GM19043 (cell line): ENCODE data around the gene CFAP97D1.

Experiments
- ATAC-seq: cut with Tn5 transposase; IDR thresholded peaks from one replicate; pipeline ENCODE4 v1.9.1; 2021; ENCODE audit warnings: low read depth; ENCODE audit not compliant: unreplicated experiment

CFAP97D1 gene

DNA sequence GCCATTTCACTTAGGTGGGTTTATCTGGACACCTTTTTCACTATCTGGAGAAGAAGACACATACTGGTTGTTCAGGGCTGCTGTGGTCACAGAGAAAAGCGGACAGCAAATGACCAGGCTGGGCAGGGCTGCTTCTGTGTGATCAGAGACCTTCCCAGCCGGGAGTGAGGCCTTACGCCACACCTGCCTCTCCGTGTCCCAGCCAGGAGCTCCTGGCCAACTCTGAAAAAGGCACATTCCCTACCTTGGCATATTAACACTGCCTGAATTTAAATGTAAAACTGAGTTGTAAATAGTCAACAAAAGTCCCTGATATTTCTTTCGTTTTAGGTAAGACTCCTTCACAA is 12.5 kb upstream of the CFAP97D1 start:
- no peak for ATAC-seq

DNA sequence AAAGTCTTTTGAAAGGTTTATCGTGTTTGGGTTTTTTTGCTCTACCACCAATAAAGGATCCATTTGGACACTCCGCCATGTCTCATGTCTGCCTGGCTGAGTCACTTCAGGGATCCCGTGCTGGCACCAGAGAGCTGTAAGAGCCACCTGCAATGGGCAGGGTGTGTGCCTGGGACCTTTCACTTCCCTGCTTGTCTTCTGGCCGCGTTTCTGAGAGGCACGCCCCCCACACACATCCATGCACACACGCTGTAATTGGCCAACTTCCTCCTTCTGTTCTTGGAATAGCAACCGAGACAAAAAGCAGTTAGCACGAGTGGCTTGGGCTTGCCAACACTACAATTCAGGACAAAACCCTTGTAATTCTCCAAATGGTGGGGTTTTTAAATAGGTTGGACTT is 11.9 kb upstream of the CFAP97D1 start:
- no peak for ATAC-seq

DNA sequence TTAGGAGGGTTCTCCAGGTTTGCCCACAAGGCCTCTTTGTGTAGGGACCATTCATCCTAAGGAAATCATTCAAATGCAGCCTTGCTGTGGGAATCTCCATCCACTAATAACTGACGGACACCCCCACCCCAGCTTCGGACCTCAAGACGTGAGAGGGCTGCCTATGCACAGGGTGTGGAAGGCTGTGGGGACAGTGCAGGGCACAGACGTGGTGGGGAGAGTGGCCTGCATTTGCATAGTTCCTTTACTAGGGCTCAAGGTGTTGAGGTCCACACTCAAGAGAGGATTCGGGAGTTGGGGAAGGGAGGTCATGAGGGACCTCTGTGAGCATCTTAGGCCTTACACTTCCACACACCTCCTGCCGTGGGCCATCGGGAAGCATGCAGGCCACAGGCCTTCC is 11.3 kb upstream of the CFAP97D1 start:
- ATAC-seq: no peak

DNA sequence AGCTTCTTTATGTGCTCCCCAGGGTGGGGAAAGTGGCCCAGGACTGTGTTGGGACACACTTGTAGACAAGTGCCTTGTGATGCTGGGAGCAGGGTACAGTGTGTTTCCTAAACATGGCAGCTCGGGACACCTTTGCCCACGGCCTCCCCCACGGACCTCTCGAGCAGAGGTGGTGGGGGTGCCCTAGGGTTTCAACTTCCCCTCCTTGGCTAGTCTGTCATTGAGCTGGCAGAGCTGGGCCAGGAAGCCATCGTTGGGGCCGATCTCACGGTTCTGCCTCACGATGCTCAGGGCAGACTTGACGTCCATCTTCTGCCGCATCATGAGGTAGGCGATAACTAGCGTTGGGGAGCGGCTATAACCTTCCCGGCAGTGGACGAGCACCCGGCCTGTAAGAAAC is 10.8 kb upstream of the CFAP97D1 start:
- ATAC-seq: no peak

DNA sequence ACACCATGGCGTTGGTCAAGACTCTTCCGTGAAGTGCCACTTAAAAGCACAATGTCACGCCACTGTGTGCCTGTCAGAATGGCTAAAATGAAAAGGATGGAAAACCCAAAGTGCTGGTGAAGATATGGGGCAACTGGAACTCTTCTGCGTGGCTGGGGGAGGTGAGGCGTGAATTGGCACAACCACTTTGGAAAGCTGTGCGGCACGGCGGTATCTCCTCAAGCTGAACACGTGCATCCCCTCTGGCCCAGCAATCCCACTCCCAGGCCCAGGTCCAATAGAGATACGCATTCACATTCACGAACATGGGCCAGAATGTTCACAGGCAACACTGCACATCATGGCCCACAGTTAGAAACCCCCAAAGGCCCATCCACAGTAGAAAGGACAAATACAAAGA is 10.4 kb upstream of the CFAP97D1 start:
- ATAC-seq: no peak

DNA sequence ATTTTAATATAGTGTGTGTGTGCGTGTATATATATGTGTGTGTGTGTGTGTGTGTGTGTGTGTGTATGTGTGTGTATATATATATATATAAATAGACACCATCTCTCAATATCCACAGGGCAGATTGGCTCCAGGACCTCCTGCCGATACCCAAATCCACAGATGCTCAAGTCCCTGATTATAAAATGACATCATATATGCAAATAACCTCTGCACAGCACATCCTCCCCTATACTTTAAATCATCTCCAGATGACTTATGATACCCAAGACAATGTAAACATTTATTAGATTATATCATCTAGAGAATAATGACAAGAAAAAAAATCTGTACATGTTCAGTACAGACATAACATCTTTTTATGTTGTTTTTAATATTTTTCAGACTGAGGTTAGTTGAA is 9.3 kb upstream of the CFAP97D1 start:
- ATAC-seq: no peak

DNA sequence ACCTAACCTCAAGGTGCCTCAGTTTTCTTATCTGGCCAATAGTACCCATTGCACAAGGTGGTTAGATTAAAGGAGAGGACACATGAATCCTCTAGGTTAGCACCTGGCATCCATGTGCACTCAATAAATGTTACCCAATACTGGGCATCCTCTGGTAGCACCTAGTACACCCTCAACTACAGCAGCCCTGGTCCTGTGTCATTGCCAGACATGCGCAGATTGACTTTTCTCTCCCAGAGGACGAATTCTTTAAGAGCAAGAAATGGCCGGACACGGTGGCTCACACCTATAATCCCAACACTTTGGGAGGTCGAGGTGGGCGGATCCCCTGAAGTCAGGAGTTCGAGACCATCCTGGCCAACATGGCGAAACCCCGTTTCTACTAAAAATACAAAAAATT is 8.8 kb upstream of the CFAP97D1 start:
- no peak for ATAC-seq

DNA sequence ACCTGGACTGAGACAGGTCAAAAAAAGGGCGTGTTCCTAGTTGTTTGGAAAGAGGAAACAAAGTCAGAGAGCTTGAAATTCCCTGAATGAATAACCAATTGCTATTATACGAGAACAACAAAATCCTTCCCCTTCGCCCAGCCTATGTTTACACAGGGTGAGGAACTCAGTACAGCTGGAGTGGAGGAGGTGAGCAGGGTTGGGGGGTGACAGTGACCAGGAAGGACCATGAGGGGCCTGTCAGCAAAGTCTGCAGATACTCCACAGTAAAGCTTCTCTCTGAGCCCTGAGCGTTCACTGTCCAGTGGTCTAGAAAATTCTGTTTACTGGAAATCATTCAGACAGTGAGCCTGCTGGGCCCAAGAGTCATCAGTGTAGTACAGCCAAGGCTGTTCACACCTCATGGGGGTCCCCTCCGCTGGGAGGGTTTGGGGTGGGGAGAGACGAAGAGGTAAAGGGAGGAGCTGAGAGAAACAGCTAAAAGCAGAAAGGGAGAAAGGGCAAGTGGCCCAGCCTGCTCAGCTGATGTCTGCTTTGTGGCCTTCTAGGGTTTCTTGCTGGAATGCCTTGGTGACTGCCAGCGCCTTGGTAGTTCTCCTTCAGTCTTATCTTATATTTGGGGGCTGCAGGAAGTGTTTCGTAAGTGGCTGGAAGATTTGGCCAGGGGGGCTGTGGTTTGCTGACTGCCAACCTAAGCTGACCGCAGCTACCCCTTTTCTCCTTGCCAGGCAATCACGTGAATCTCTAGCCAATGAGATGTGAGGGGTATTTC is 7.2 kb upstream of the CFAP97D1 start:
- no peak for ATAC-seq

DNA sequence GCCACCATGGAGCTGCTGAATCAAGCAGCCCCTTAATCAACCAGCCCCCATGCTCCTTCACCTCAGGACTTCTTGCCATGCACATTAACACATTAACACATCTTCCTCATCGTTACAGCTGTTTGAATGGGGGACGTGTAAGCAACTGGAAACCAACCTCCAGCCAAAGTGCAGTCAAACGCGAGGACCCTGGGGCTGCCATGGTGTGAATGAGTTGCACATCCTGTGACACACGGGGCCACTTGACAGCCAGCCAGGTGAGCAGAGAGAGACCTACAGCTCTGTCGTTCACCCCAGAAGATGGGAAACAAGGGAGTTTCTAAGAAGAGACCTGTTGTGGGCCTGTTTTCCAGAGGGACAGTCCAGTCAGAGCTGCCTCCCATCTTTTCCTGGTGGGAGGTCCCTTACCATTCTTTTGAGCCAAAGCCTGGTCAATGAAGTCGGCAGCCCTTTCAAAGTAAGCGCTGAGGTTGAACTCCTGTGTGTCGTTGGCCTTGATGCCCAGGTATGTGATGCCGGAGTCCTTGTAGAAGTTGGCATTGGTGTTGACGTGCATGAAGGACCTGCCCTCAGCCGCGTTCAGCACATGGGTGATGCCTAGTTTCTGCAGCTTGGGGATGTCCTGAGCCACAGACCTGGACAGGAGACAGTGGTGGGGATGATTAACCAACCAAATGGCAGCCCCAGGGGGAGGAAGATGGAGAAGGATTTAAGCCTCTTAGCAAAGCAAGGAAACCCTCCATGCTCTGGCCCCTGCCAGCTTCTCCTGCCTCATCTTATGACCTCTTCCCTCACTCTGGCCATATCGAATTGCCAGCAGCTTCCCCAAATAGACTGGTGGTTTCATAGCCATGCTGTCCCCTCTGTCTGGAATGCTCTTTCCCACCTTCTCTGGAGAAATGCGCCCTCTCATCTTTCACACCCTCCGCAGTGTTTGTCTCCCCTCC is 5.7 kb upstream of the CFAP97D1 start:
- no peak for ATAC-seq

DNA sequence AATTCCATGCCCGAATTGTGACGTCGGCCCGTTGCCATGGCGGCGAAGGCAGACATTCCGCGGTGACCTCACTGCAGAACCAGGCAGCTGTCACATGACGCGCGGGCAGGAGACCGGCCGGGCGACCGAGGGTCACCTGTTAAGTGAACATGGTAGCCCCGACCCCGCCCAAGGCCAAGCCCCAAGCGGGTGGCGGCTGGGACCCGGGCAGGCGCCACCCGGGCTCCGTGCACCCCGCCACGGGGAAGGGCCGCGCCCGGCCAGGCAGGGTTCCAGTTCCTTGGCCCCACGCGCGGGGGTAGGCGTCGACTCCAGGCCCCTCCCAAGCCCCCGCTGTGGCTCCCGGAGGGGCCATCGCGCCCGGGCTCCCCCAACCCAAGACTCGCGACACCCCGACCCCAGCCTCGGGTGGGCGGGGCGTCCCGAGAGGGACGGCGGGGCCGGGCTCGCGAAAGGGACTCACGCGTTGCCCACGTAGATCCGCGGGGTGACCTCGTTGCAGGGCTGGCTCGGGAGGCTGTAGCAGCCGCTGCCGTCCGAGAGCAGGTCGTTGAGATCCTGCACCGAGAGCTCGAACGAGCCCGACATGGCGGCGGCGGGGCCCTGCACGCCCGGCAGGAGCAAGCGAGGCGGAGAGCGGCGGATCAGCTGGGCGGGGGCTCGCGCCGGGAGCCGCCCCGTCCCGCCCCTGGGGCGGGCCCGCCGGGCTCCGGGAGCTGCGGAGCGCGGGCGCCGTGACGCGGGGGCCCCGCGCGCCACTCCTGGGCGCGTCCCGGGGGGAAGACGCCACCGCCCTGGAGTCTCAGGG is 1.7 kb upstream of the CFAP97D1 start, which contains the start of gene DUSP3:
DUSP3 (minus strand) TSS at position 641 of the 808 bp plus-strand sequence; CDS start at position 588, 53 bp downstream.
- ATAC-seq: peak; percentile 71

DNA sequence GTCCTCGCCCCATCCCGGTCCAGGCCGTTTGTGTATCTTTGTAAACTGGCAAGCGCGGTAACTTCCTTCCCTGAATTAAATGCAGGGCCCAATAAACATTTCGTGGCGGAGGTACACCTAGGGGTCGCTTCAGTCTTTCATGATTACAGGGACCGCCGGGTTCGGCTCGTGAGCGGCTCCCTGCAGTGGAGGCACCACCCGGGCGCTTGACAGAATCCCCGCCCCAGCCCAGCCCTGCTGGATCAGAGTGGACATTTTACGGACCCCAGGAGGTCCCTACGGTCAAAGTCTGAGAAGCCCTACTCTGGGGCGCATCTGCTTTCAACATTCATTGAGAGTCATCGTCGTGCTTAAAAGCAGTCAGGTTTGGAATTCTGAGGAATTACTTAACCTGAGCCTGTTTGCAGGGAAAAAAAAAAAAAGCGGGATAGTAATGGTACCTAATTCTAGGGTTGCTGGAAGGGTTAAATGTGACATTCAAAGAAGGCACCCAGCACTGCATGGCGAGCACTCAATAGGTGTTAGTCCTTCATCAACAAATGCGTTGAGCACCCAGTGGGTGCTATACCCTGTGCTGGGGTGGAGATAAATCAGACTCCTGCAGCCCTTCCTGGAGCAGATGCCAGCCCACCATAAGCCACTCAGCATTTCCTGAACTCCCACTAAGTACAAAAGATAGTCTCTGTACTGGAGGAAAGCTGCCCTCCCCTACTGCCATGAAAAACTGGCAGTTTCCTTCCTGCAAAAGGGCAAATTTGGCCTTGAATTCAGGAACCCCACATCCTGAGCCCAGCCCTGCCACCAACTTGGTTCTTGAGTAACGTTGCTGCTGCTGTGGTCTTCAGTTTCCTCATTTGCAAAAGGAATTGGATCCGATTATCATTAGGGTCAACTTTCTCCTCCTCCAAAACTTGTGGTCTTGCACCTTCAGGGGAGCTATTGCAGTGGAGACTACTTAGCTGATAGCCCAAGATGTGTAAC is 800 bp upstream of the CFAP97D1 start:
- no peak for ATAC-seq

DNA sequence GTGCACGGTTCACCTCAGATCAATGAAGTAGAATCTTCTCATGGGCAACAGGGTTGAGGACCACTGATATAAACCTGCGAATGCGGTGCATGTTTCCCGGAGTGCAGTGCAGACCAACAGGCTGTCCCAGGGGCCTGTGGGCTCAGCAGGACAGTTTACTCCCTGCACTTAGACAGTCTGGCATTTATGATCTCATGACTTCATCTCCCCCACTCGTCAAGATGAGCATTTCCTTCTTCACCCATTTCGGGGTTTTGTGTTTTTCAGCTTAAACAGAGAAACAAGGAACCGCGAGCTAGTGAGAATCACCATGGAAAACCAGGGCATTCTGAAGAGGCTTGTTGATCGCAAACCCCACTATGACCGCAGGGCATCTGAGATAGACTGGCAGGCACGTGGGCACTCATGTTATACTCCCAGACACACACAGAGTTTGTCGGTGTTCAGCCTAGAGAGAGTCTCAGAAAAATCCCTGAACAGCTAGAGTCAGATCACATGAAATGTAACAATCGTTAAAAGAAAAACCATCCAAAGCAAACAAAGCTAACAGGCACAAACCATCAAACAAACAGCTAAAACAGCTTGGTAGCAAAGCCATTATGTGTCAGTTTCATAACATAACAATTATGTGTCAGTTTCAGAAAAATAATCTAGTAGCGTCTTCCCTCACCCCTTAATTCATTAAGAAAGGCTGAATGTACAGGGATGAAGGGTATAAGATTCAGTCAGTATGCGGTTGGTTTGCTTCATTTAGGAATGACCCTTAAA is 2.9 kb downstream of the CFAP97D1 start:
- no peak for ATAC-seq

DNA sequence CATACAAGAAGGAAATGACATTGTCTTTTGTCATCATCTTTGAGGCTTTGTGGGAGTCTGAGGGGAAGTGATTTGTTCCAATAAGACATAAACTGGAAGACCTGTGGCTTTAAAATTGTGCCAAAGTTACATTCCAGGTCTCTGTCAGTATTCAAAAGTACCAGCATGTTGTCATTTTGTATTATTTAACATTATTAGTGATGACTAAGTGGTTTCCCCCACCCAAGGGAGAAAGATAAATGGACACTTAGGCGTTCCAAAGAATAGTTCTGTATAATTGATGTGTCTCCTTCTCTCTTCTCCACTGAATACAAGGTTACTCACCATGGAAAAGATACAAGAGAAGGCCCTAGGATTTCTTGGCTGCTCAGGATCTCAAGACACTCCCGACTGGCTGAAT is 3.8 kb downstream of the CFAP97D1 start:
- ATAC-seq: no peak

DNA sequence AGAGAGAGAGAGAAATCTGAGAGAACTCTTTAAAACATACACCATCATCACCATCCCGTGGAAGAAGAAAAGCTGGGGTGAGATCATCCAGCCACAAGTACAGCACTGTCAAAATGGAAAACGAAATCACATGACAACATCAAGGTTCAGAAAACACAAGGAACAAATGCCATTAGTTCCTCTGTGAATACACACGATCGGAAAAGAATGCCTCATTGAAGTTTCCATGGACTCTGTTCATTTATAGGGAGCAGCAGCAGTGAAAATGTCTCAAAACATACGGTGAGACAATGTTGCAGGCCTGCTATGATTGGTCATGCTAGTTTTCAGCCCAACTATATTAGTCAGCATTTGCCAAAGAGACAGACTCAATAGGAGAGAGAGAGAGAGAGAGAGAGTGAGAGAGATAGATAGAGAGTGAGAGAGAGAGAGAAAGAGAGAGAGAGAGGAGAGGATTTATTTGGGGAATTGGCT is 4.4 kb downstream of the CFAP97D1 start:
- ATAC-seq: no peak

DNA sequence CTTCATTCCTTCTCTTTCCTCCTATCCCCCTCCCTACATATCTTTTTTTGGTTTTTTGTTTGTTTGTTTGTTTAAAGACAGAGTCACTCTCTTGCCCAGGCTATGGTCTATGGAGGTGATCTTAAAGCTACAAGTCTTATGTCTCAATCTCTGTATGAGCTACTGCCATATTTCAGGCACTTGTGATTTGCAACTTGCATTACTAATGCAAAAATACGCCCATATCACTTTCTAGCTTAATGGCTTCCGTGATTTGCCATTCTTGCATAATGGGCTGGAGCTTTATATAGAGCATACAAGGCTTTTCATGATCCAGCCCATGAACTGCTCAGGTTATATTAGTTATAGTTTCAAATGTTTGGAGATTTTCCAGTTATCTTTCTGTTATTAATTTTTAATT is 7.5 kb downstream of the CFAP97D1 start:
- ATAC-seq: no peak

DNA sequence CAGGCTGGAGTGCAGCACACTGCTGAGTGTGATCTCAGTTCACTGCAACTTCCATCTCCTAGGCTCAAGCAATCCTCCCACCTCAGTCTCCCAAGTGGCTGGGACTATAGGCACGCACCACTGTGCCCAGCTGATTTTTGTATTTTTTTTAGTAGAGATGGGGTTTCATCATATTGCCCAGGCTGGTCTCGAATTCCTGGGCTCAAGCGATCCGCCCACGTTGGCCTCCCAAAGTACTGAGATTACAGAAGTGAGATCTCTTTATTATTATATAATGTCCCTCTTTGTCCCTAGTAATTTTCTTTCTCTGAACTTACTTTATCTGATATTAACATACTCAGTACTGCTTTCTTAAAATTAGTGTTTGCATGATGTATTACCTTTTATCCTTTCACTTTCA is 8.3 kb downstream of the CFAP97D1 start:
- no peak for ATAC-seq

DNA sequence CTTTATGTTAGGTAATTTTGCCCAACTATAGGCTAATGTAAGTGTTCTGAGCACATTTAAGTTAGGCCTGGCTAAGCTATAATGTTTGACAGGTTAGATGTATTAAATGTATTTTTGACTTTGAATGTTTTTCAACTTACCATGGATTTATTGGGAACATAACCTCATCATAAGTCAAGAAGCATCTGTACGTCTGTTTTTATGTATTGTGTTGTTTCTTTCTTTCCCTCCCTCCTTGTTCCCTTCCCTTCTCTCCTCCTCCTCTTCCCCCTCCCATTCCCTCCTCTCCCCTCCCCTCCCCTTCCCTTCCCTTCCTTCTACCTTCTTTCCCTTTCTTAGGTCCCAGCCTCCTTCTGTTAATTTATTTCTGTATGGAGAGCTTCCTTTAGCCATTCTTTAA is 9.2 kb downstream of the CFAP97D1 start:
- ATAC-seq: no peak

DNA sequence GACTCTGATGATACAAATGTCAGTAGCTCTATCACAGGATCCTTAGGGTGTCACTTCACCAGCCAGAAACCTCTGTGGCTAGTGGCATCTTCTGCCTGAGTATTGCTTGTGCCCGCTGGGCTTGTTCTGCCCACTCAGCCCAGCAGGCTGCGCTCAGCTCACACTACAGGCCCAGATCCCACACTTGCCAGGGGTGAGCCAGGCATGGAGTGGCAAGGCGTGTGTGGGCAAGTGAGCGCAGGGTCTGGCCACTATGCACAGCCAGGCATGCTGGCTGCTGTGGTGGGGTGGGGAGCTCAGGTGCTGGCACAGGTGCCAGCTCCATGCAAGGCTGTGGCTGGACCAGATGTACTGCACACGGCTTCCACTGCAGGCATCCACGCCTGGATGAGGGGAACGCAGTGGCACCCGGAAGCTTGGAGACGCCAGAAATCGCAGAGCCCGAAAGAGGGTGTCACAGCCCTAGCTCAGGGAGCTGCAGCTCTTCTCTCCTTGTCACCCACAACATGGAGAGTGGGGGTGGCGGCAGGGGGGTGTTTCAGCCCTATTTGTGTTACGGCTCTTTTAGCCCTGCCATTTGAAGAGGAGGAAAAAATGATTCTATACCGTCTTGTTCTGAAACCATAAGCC is 10.2 kb downstream of the CFAP97D1 start:
- no peak for ATAC-seq
